GM19324 (cell line): ENCODE data around the gene SPN.
"Not testable (repeated sequence)": the region's sequence is repeated elsewhere in the genome, so short reads cannot be mapped to it uniquely, and the experiment has no call there.

Experiments used
- ATAC-seq: cut with Tn5 transposase; IDR thresholded peaks from one replicate; pipeline ENCODE4 v1.9.1; 2021; ENCODE audit warnings: mild to moderate bottlenecking, moderate library complexity; ENCODE audit not compliant: unreplicated experiment, low FRiP score

Gene SPN

GRCh38 chr16:29699324-29700219 is 36.5 kb downstream of the SPN start:
- ATAC-seq = no peak

DNA sequence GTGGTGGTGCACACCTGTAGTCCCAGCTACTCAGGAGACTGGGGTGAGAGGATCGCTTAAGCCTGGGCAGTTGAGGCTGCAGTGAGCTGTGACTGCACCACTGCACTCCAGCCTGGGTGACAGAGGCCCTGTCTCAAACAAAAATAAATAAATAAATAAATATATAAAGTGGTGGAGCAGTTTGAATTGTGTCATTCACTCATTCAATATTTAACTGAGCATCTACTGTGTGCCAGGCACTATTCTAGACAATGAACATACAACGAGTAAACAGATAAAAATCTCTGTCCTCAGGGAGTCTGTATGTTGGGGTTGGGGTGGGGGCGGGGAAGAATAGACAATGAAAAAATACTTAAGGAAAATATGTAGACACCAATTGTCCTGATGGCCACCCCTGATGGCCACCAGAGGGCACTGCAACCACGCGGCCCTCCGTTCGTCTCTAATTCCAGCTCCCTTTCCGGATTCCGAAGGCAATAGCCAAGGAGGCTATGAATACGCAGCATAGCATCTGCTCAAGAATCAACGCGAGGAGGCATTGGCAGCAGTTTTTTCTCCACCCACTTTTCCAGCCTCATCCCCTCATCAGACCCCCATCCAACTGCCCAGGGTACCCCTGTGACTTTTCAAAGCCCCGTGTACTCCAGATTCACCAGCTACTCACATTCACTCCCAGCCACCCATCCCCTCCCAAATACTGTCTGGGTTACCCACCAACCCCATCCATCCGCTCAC is 37.4 kb downstream of the SPN start:
- no peak for ATAC-seq

- ATAC-seq = no peak
These were observed 38.1 kb downstream of the SPN start for GRCh38 chr16:29701214-29701555.

DNA sequence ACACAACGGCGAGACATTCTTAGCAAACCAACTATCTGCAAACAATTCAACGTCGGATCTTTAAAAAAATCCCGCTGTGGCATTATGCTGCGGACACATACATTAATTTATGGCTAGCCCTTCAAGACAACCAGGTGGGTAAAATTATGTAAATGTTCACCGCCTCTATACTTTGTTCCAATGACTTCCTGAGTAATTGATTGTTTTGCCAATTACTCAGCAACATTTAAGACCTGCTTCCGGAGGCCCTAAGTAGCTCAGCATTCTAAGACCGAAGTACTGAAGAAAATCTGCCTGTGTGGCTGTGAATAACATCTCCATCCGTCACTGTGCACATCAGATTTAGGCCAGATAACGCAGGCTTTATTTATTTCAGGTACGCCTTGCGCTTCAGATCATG is 39.2 kb downstream of the SPN start:
- peak; percentile 48 for ATAC-seq

DNA sequence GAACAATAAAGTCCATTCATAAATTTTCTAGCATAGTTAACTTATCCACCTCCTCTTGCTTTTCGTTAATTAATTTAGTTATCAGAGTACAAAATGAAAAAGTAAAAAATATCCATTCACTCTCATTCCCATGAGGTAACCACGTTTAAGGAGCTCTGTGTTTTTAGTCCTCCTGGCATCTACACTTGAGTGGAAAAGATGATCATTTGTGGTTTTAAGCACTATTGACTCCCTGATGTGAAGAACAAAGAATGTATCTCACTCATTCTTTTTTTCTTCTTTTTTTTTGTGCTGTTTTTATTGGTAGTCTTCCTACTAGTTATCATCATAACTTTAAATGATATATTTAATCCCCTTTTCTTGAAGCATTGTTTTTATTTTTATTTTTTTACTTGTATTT is 42.0 kb downstream of the SPN start:
- ATAC-seq = no peak

DNA sequence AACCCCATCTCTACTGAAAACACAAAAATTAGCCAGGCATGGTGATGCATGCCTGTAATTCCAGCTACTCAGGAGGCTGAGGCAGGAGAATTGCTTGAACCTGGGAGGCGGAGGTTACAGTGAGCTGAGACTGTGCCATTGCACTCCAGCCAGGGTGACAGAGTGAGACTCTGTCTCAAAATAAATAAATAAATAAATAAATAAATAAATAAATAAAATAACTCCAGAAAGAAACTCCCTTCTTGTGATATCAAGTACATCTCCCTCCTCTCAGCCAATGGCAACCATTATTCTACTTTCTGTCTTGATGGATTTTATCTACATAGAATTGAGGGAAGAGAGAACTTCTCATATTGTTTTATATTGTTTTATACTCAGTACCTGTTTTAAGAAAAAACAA is 44.1 kb downstream of the SPN start:
- not testable (repeated sequence) for ATAC-seq

DNA sequence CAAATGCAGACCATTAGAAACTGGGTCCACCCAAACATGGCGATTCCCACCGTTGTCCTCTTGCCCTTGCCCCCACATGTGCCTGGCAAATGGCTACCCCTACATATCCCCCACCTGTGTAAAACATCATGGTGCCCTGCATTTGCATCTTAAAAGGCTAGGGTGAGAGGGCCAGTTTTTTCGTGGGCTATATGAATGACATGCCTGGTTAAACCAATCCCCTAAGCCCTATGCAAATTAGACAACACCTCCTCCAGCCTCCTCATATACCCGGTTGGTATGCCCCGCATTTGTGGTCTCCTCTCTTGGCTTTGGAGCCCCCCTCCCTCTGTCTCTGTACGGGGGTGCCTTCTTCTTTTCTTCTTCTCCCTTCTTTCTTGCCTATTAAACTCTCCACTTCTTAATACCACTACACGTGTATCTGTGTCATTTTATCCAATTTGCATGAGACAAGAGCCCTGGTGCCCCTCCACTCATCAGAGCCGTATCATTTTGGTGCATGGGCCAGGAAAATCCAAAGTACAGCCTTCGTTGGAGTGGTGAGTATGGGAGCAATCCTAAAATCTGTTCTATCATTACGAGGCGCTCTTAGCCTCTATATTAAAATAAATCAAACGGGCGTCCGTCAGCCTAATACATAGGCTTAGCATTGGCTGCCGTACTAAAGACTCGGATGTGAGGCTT is 46.0 kb downstream of the SPN start:
- ATAC-seq = no peak

DNA sequence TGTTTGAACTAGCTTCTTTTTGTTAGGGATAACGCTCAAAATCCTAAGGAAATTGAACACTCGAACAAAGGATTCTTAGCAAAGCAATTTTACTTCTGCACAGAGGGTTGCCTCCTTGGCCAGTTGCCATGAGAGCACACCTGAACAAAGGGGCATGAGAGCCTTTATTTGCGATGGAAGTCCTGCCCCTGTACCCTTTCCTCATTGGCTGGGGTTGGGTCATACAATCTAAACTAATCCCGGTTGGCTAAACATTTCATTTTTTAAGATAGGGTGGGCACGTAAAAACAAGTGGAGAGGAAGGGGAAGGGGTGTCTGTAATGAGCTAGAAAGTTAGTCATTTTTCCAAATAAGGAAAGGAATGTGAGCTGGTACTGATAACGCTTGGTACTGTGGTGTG is 46.6 kb downstream of the SPN start:
- ATAC-seq = not testable (repeated sequence)

DNA sequence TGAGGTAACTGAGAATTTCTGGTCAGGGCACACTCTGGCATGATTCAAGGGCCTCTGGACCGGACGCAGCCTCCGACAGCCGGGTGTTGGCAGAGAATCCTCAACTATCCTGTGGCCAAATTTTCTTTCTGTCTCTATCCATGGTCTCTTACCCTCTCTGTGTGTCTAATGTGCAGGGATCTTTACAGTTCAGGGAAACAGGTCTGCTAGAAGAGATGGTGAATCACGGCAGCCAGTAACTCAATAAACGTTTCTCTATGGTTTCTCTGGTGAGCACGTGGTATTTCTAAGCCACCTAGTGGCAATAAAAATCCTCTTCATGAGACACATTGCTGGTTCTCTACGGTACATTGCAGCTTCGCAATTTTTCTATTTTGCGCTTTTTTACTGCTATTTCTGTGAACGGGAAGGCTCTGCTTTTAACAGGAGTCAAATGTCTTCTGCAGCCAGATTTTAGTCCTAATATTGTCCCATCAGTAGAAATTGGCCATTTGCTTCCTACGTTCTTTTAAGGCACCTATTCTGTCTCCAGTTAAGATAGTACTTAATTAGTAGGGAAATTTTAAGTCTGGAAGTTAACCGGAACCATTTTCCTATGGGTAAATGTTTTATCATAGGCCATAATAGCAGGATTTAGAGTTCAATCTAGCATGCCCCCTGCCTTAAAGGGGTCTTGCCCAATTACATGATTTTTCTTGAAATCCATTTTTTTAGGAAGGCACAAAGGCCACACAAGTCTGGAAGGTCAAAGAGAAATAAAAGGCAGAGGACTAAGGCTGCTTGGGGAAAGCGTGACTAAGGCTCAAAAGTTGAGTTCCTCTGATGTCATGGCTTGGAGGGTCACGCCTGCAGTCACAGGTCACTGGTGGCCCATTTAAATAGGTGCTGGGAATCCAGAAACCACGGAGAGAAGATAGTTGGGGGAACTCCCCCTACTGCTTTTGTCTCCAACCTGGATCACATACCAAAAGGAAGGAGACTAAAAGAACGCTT is 47.5 kb downstream of the SPN start:
- ATAC-seq = no peak

GRCh38 chr16:29712809-29713208 is 49.8 kb downstream of the SPN start:
- no peak for ATAC-seq

- no peak for ATAC-seq
These were observed 51.3 kb downstream of the SPN start for GRCh38 chr16:29714396-29714795.

- no peak for ATAC-seq
These were observed 51.9 kb downstream of the SPN start for GRCh38 chr16:29714972-29715371.

- no peak for ATAC-seq
These were observed 54.1 kb downstream of the SPN start for GRCh38 chr16:29717113-29717512.

DNA sequence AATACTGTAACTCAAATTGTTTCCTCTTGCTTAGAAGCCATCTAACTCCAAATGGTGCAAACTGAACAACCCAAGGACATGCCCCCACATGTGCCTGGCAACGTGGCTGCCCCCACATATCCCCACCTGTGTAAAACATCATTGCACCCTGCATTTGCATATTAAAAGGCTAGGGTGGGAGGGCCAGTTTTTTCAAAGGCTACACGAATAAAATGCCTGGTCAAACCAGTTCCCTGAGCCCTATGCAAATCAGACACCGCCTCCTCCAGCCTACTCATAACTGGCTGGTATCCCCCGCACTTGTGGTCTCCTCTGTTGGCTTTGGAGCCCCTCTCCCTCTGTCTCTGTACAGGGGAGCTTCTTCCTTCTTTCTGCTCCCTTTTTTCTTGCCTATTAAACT is 56.0 kb downstream of the SPN start:
- no peak for ATAC-seq
